Fibroblast of skin of scalp (primary cell): ENCODE results near the gene KLHDC2.
"Not testable (repeated sequence)": the region's sequence is repeated elsewhere in the genome, so short reads cannot be mapped to it uniquely, and the experiment has no call there.

Experiments
- DNase-seq: peaks from one replicate; pipeline ENCODE4 v3.0.0-alpha.2; 2013

KLHDC2 gene

DNA sequence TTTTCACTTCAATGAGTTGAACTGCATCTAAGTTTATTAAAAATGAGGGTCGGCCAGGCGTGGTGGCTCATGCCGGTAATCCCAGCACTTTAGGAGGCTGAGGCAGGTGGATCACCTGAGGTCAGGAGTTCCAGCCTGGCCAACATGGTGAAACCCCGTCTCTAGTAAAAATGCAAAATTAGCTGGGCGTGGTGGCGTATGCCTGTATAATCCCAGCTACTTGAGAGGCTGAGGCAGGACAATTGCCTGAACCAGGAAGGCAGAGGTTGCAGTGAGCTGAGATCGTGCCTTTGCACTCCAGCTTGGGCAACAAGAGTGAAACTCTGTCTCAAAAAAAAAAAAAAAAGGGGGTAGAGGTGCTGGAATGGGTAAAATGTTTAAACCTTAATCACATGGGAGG is 13.1 kb downstream of the KLHDC2 start:
- DNase-seq, result not testable (repeated sequence)

DNA sequence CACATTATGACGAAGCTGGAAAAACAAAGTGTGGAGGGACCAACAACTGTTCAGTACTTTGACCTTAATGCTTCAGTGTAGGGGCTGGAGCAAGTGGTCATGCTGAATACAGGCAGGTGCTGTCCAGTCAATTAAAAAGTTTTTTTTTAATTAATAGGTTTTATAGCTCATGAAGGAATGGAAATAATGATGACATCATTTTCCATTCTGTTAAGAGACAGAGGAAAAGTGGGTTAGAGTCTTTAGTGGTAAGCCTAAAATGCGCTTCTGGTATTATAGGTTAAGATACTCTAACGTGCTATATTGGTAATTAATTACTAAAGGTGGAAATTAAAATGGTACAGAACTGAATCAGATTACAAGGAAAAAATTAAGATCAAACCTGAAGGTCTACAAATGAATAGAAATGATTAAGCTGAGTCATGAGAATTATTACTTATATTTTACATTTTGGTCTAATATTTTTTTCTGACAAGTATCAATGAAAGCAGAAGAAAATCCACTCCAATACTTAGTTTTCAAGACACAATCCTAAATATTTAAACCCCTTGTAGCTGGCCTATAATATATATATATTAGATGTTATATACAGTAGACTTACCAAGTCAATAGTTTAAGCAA is 15.6 kb downstream of the KLHDC2 start:
- DNase-seq, result no peak

DNA sequence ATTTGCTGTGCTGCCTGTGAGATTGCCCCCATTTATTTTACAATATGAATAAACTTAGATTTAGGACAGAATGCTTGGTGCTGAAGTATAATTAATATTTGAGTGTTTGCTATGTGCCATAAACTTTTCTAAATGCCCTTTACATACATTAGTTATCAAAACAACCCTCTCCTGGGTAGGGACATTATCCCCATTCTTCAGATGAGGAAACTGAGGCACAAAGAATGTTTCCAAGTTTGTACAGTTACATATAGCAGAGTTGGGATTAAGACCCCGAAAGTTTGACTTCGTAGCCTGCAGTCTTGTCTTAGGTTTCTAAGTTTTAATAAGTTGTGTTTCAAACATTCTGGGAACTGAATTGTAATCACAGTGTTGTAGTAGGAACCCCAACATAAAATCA is 18.4 kb downstream of the KLHDC2 start:
- no peak for DNase-seq

GRCh38 chr14:49792618-49793017 is 24.7 kb downstream of the KLHDC2 start:
- DNase-seq, result no peak

DNA sequence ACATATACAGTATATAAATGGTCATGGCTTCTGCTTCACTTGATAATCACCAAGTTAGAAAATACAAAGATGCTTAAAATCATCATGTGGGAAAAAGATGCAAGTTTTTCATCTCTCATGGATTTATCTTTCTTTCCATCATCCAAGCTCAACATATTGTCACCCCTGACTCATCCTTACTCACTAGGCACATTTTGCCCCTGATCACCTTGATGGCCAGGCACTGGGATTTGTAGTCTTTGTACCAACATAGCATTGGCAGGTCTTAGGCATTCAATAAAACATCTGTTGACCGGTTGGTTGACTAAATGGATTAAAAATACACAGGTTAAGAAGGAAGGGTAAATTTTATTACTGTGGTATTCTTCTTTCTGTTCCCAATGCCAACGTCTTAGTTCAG is 28.1 kb downstream of the KLHDC2 start:
- DNase-seq, result no peak

DNA sequence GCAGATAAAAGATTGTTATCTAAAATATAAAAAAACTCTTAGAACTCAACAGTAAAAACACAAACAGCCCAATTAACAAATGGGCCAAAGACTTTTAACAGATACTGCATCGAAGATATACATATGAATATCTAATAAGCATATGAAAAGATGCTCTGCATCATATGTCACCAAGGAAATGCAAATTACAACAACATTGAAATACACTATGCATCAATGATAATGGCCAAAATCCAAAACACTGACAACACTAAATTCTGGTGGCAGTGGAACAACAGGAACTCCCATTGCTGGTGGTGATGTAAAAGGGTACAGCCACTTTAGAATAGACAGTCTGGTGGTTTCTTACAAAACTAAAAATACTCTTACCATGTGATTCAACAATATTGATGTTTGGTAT is 40.8 kb downstream of the KLHDC2 start:
- DNase-seq, result no peak

DNA sequence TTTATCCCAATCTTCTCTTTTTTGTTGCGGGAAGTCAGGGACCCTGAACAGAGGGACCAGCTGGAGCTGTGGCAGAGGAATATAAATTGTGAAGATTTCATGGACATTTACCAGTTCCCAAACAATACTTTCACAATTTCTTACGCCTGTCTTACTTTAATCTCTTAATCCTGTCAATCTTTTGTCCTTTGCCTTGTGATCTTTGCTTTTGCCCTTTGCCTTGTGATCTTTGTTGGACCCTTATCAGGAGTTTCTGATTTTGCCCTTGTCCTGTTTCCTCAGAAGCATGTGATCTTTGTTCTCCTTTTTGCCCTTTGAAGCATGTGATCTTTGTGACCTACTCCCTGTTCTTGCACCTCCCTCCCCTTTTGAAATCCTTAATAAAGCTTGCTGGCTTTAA is 48.2 kb downstream of the KLHDC2 start:
- not testable (repeated sequence) for DNase-seq

- no peak for DNase-seq
These were observed 48.9 kb downstream of the KLHDC2 start for GRCh38 chr14:49816844-49817243.

- no peak for DNase-seq
These were observed 52.2 kb downstream of the KLHDC2 start for GRCh38 chr14:49820176-49820575.

- DNase-seq, result no peak
These were observed 60.7 kb downstream of the KLHDC2 start for GRCh38 chr14:49828640-49829039.
